HG02763 (cell line): ENCODE measurements around the gene SEMA4A.

ENCODE experiments used
- ATAC-seq: cut with Tn5 transposase; IDR thresholded peaks from one replicate; pipeline ENCODE4 v1.9.1; 2021; ENCODE audit warnings: mild to moderate bottlenecking, moderate library complexity; ENCODE audit not compliant: unreplicated experiment

The SEMA4A gene

DNA sequence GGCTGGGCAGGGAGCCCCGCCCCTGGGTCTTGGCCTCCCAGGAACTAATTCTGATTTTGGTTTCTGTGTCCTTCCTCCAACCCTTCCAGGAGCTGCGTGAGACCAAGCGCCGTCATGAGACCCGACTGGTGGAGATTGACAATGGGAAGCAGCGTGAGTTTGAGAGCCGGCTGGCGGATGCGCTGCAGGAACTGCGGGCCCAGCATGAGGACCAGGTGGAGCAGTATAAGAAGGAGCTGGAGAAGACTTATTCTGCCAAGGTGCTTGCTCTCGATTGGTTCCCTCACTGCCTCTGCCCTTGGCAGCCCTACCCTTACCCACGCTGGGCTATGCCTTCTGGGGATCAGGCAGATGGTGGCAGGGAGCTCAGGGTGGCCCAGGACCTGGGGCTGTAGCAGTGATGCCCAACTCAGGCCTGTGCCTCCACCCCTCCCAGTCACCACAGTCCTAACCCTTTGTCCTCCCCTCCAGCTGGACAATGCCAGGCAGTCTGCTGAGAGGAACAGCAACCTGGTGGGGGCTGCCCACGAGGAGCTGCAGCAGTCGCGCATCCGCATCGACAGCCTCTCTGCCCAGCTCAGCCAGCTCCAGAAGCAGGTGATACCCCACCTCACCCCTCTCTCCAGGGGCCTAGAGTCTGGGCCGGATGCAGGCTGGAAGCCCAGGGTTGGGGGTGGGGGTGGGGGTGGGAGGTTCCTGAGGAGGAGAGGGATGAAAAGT, 18.5 kb upstream of the SEMA4A start:
- no peak for ATAC-seq

DNA sequence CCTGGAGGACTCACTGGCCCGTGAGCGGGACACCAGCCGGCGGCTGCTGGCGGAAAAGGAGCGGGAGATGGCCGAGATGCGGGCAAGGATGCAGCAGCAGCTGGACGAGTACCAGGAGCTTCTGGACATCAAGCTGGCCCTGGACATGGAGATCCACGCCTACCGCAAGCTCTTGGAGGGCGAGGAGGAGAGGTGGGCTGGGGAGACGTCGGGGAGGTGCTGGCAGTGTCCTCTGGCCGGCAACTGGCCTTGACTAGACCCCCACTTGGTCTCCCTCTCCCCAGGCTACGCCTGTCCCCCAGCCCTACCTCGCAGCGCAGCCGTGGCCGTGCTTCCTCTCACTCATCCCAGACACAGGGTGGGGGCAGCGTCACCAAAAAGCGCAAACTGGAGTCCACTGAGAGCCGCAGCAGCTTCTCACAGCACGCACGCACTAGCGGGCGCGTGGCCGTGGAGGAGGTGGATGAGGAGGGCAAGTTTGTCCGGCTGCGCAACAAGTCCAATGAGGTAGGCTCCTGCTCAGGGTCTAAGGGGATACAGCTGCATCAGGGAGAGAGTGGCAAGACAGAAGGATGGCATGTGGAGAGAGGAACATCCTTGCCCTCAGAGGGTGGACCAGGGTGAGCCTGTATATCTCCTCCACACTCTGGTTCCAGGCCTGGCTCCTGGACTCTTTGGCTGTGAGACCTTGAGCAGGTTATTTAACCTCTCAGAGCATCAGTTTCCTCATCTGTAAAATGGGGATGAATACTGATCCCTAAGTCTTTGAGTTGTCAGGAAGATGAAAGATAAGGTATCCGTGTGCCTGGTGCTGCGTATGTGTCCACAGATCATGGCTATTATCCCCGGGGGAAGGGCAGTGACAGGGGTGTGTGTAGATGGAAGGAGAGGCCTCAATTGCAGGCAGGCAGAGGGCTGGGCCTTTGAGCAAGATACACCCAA, 17.2 kb upstream of the SEMA4A start:
- no peak for ATAC-seq

DNA sequence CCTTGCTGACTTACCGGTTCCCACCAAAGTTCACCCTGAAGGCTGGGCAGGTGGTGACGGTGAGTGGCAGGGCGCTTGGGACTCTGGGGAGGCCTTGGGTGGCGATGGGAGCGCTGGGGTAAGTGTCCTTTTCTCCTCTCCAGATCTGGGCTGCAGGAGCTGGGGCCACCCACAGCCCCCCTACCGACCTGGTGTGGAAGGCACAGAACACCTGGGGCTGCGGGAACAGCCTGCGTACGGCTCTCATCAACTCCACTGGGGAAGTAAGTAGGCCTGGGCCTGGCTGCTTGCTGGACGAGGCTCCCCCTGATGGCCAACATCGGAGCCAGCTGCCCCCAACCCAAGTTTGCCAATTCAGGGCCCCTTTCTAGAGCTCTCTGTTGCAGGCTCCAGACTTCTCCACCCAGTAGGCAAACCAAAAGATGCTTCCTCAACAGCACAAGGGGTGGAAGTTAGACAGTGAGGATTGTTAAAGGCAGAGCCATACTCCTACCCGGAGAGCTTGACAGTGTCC, 16.4 kb upstream of the SEMA4A start:
- no peak for ATAC-seq

DNA sequence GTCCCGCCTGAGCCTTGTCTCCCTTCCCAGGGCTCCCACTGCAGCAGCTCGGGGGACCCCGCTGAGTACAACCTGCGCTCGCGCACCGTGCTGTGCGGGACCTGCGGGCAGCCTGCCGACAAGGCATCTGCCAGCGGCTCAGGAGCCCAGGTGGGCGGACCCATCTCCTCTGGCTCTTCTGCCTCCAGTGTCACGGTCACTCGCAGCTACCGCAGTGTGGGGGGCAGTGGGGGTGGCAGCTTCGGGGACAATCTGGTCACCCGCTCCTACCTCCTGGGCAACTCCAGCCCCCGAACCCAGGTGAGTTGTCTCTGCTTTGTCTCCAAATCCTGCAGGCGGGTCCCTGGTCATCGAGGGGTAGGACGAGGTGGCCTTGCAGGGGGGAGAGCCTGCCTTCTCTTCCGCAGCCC, 14.9 kb upstream of the SEMA4A start:
- no peak for ATAC-seq

DNA sequence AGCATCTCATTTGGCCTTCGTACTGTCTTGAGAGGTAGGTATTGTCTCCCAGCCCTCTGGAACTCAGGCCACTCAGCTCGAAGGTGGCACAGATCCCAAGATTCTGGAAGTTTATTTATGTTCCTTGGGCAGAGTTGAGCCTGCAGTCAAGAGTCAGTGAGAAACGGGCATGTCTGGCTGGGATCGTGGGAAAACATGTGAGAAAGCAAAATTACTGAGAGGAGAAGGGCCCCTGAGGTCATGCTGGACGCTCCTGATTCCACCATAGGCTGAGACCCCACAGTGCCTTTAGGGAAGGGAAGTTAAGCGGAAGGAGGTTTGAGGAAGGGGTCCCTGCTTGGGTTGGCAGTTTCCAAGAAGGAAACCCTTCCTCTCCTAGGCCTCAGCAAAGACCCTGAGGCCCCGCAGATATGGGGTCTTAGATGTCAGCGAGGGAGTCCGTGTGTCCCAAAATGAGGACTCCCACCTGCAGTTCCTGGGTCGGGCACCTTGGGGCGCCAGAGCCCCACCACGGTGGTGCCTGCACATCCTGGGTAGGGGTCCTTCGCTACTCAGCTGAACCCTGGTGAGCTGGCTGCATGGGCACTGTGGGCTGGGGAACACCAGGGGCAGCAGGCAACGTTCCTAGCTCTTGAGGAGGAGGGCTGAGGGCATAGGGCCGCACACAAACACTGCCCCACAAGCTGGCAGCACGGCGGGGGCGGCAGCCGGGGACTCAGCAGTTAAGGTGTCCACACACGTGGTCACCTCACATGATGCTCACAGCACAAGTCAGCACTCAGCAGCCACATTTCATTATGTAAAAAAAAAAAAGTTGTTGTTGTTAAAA, 12.3 kb upstream of the SEMA4A start:
- no peak for ATAC-seq

DNA sequence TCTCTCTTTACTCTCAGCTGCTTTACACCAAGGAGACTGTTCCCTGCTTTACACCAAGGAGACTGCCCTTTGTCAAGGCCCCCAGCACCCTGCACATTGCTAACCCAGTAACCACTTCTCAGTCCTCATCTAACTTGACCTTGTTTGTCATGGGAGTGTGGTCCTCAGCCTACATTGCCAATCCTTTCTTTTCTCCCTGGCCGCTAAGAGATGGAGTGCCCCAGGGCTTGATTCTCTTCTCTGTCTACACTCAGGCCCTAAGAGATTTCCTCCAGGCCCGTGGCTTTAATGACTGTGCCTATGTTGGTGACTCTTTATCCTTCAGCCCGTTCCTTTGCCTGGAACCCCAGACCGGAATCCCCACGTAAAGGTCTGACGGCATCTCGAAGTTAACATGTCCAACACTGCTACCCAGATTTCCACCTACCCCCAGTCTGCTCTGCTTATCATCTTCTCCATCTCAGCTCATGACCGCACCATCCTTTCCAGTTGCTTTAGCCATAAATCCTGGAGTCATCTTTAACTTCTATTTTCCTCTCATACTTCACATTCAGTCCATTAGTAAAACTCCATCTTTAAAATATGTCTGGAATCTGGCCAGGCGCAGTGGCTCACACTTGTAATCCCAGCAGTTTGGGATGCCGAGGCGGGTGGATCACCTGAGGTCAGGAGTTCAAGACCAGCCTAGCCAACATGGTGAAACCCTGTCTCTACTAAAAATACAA, 9.5 kb upstream of the SEMA4A start:
- no peak for ATAC-seq

DNA sequence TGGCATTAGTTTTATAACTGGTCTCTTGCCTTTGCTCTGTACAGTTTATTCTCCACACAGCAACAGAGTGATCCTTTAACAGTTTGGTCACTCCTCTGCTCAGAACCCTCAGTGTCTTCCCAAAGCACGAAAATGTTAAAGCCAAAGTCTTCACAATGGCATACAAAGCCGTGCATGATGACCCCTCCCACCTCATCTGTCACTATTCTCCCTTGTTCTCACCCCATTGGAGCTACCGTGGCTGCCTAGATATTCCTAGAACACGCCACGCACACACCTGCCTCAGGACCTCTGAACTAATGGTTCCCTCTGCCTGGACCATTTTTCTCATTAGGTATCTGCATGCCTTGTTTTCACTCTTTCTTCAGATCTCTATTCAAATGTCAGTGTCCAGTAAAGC, 8.6 kb upstream of the SEMA4A start:
- ATAC-seq, result no peak

DNA sequence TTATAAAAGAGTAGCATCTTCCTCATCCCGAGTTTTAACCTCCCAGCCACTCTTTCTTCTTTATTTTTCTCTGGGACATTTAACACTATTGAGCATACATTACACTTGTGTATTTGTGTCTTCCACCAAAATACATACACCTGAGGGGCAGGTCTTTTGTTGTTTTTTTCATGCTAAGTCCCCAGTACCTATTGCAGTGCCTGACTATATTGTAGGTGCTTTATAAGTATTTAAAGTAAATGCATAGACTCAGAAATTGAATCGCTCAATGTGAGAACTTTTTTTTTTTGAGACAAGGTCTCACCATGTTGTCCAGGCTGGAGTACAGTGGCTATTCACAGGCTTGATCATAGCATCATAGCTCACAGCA, 7.8 kb upstream of the SEMA4A start:
- no peak for ATAC-seq

DNA sequence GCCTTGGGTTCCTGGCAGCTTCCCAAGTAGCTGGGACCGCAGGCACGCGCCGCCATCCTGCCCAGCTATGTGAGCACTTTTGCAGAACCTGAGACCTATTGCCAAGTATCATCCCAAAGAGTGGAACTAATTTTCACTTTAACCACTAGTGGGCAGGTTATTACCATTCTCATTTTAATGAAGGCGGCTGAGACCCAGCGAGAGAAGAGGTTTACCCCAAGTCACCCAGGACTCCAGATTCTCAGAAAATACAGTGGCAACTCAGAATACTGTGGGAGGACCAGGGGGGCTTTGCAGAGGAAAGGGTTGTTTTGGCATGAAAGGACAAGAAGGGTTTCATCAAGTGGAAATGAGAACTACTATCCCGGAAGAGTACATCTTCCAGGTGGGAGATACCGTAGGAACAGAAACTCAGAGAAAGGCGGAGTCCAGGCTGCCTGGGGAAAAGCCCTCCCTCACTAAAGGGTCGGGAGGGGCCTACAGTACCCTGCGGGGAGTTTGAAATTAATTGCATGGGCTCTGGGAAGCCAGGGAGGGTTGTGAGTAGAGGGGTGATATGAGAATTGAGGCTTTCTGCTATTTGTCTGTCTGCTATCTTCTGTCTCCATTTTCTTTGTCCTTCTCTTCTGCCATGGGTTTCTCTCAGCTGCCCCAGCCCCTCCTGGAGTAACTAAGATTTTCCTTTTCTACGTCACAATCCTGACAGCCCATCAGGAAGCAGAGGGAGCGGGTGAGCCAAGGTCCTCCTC, 7.2 kb upstream of the SEMA4A start:
- ATAC-seq, result no peak

DNA sequence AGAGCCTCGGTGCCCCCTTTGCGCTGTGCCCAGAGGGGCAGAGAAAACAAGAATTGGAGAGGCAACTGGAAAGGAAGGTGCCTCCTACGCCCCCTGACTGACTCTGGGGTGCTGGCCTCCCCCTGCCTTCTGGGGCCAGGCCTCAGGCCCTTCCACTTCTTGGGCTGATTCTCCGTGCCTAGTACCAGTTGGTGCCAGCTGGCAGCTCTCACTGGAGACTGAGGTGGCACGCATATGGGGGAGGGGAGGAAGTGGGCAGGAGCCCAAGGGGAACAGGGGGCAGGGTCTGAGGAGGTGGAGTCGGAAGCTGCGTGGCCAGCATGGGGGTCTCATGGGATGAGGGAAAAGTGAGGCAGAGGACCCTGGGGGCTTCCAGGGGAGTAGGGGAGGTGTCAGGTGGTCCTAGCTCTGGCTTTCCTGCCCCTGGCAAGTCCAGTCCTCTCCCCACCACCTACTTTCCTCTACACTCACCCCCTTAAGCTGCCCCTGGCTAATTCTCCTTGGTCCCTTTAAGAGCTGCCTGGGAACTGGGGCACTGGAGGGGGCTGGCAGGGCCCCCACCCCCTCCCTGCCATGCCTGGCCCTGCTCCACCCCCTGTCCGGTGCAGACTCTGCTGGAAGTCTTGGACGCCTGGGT, 6.5 kb upstream of the SEMA4A start:
- no peak for ATAC-seq

DNA sequence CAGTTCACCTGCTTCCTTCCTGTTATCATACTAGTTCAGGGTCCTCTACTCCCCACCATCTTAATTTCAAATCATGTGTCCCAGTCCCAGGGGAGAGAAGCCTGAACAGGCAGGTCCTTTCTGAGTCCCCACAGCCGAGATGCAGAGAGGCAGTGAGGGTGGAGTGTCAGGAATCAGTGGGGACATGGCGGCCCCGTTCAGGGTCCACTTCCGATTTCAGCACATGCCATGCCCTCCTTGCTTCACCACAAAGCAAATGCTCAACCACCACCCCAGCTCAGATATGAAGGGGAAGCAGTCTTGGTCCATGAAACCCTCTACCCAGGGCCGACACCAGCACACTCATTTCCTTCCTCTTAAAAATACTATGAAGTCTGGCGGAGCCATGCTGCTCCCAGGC, 5.2 kb upstream of the SEMA4A start:
- no peak for ATAC-seq

DNA sequence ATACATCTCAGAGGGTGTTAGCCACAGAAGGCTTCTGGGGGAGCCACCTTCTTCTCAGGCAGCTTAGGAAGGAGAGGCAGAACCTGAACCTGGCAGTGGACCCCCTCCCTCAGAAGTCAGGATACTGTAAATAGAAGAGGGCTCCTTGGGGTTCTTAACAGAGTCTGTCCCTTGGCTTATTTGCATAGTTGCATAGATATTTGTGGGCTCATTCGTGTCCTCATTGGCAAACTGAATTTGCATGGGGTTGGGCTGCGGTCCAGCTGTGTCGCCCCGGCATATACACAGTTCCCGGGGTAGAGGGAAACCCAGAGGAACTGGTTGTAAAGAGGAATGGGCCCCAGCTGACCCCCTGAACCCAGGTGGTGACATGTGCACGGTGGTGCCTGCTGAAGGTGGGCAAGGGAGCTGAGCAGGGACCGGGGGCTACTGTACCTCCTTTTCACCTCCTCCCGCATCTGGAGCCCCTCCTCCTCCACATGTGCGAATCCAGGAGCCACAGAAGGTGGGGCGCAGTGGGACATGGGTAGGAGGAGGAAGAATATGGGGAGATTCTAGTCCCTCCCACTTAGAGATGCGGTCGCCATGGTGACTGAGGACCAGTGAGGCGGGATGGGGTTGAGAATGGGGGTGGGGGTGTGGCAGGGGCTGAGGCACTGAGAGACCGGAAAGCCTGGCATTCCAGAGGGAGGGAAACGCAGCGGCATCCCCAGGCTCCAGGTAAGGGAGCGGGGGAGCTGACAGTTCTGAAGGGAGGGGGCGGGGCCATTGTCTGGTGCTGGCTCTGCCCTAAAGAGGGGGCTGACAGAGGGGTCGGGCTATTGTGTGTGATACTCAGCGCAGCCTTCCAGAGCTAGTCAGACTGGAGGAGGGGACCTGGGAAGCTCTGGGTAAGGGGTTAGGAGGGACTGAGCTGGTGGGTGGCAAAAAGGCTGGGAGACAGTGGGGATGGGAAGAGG, 3.7 kb upstream of the SEMA4A start:
- peak; percentile 42 for ATAC-seq

DNA sequence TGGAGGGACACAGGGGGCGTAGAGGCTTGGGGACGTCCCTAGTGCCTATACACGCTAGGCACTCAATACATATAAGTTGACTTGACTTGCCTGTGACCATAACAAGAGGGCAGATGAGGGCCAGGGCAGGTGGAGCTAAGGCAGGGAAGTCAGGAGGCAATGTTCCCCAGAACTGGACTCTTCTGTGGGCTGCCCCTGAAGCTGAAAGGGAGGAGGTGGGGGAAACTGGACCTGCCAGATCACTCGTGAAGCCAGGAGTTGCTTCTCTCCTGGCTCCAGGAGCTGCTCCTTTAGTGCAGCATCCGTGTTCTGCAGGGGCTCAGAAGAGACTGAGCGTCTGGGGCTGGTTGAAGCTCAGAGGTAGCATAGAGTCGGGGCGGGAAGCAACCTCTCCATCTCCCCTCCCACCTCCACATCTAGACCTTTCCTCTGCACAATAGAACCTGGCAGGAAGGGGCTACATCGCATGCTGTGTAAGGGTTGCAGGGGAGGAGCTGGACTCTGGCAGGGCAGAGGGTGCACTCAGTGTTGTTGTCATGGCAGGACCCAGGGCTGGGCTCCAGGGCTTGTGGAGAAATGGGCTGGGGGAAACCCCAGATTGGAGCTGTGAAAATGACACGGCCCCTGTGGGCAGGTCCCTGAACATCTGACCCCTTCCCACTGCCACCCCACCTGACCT, 2.9 kb upstream of the SEMA4A start:
- no peak for ATAC-seq

DNA sequence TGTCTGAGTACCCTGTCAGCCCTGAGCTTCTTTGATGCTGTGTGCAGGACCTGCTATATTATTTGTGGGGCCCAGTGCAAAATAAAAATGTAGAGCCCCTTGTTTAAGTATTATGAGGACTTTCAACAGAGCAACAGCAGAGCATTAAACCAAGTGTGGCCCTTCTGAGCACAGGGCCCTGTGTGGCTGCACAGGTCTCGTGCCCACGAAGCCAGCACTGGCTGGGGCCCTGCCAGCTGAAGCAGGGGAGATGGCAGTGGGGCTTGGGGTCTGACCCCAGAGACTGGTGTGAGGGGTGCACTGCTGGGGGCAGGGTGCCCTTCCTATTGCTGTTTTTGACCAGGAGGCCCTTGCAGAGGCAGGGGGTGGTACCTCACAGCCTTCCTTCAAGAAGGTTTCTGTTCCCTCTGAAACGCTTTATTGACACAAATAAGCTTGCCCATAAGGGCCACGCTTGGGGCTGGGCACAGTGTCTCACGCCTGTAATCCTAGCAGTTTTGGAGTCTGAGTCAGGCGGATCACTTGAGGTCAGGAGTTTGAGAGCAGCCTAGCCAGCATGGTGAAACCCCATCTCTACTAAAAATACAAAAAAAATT, 2.2 kb upstream of the SEMA4A start:
- ATAC-seq, result no peak

DNA sequence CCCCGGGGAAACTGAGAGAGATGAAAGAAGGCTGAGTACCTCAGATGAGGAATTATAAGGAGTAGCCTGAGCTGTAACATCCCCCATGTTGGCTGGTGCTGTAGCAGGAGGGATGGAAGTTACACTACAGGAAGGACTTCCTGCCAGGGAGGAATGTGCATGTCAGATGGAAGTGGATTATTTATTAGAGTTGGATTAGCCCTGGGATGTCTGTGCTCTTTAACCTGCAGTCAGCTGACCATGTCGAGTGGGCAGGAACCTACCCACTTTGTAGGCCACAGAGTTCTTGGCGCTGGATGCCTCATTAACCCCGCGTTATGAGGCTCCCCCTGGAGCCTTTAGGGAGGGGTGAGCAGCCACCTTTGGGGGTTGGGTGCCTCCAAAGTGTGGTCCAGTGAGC, 757 bp upstream of the SEMA4A start:
- no peak for ATAC-seq

DNA sequence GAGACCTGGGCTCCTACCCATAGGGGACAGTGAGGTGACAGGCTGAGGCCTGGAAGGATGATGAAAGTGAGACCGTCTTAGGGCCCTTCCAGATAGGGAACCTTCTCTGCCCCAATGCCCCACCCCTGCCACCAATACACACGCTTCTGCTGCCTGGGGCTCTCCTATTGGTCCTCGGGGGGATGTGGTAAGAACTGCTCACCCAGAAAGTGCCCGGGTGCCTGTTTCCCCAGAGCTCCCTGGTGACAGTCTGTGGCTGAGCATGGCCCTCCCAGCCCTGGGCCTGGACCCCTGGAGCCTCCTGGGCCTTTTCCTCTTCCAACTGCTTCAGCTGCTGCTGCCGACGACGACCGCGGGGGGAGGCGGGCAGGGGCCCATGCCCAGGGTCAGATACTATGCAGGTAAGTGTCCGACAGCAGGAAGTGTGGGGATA, 948 bp downstream of the SEMA4A start:
- peak; percentile 37 for ATAC-seq
